ENCODE data around the gene MYO18A.

Gene MYO18A

GRCh38 chr17:29078183-29079045 is 101.8 kb downstream of the MYO18A start:
- H3K27ac ChIP-seq (ENCODE audit: low read depth, low read length): no peak overlapping the region
- H3K4me1 ChIP-seq (ENCODE audit: control insufficient read depth, insufficient read depth, low read length): no peaks in the 10 kb centered on the region
- no peaks in the 10 kb centered on the region for H3K27me3 ChIP-seq (ENCODE audit: control insufficient read depth, insufficient read depth, low read length)
- H3K36me3 ChIP-seq (ENCODE audit: control insufficient read depth, insufficient read depth, low read length): peaks cover 26% of the 10 kb centered on the region
- no peak overlapping the region for H3K9ac ChIP-seq (ENCODE audit: low read length)
- no peak overlapping the region for H3K4me3 ChIP-seq (ENCODE audit: low read length)

- Histone ChIP-seq H3K4me1 (ENCODE audit: control insufficient read depth, insufficient read depth, low read length) (no peaks in the 10 kb centered on the region), H3K27me3 (ENCODE audit: control insufficient read depth, insufficient read depth, low read length) (no peaks in the 10 kb centered on the region), H3K4me3 (ENCODE audit: low read length) (no peak overlapping the region), H3K27ac (ENCODE audit: low read depth, low read length) (no peak overlapping the region), H3K36me3 (ENCODE audit: control insufficient read depth, insufficient read depth, low read length) (peaks cover 21% of the 10 kb centered on the region), H3K9ac (ENCODE audit: low read length) (no peak overlapping the region)
Measured at GRCh38 chr17:29077320-29077719, 102.9 kb downstream of the MYO18A start.

- no peaks in the 10 kb centered on the region for H3K27me3 ChIP-seq (ENCODE audit: control insufficient read depth, insufficient read depth, low read length)
- H3K9ac ChIP-seq (ENCODE audit: low read length): no peak overlapping the region
- H3K36me3 ChIP-seq (ENCODE audit: control insufficient read depth, insufficient read depth, low read length): peaks cover 17% of the 10 kb centered on the region
- no peak overlapping the region for H3K27ac ChIP-seq (ENCODE audit: low read depth, low read length)
- H3K4me3 ChIP-seq (ENCODE audit: low read length): no peak overlapping the region
- H3K4me1 ChIP-seq (ENCODE audit: control insufficient read depth, insufficient read depth, low read length): no peaks in the 10 kb centered on the region
Measured at GRCh38 chr17:29076722-29077121, 103.5 kb downstream of the MYO18A start.

GRCh38 chr17:29076087-29076486 is 104.1 kb downstream of the MYO18A start:
- Histone ChIP-seq H3K27me3 (ENCODE audit: control insufficient read depth, insufficient read depth, low read length) (no peaks in the 10 kb centered on the region), H3K9ac (ENCODE audit: low read length) (no peak overlapping the region), H3K4me3 (ENCODE audit: low read length) (no peak overlapping the region), H3K4me1 (ENCODE audit: control insufficient read depth, insufficient read depth, low read length) (no peaks in the 10 kb centered on the region), H3K27ac (ENCODE audit: low read depth, low read length) (no peak overlapping the region), H3K36me3 (ENCODE audit: control insufficient read depth, insufficient read depth, low read length) (peaks cover 14% of the 10 kb centered on the region)

GRCh38 chr17:29074488-29074887 is 105.7 kb downstream of the MYO18A start:
- H3K27ac ChIP-seq (ENCODE audit: low read depth, low read length): no peak overlapping the region
- H3K9ac ChIP-seq (ENCODE audit: low read length): no peak overlapping the region
- no peaks in the 10 kb centered on the region for H3K4me1 ChIP-seq (ENCODE audit: control insufficient read depth, insufficient read depth, low read length)
- no peak overlapping the region for H3K4me3 ChIP-seq (ENCODE audit: low read length)
- H3K27me3 ChIP-seq (ENCODE audit: control insufficient read depth, insufficient read depth, low read length): no peaks in the 10 kb centered on the region
- H3K36me3 ChIP-seq (ENCODE audit: control insufficient read depth, insufficient read depth, low read length): peaks cover 7% of the 10 kb centered on the region

GRCh38 chr17:29073520-29073919 is 106.7 kb downstream of the MYO18A start:
- Histone ChIP-seq H3K27ac (ENCODE audit: low read depth, low read length) (no peak overlapping the region), H3K27me3 (ENCODE audit: control insufficient read depth, insufficient read depth, low read length) (no peaks in the 10 kb centered on the region), H3K4me1 (ENCODE audit: control insufficient read depth, insufficient read depth, low read length) (no peaks in the 10 kb centered on the region), H3K36me3 (ENCODE audit: control insufficient read depth, insufficient read depth, low read length) (no peaks in the 10 kb centered on the region), H3K9ac (ENCODE audit: low read length) (no peak overlapping the region), H3K4me3 (ENCODE audit: low read length) (no peak overlapping the region)

- no peaks in the 10 kb centered on the region for H3K4me1 ChIP-seq (ENCODE audit: control insufficient read depth, insufficient read depth, low read length)
- no peak overlapping the region for H3K4me3 ChIP-seq (ENCODE audit: low read length)
- H3K27ac ChIP-seq (ENCODE audit: low read depth, low read length): no peak overlapping the region
- H3K36me3 ChIP-seq (ENCODE audit: control insufficient read depth, insufficient read depth, low read length): no peaks in the 10 kb centered on the region
- no peak overlapping the region for H3K9ac ChIP-seq (ENCODE audit: low read length)
- no peaks in the 10 kb centered on the region for H3K27me3 ChIP-seq (ENCODE audit: control insufficient read depth, insufficient read depth, low read length)
Measured at GRCh38 chr17:29073045-29073444, 107.2 kb downstream of the MYO18A start.

GRCh38 chr17:29071303-29071702 is 108.9 kb downstream of the MYO18A start:
- Histone ChIP-seq H3K4me1 (ENCODE audit: control insufficient read depth, insufficient read depth, low read length) (no peaks in the 10 kb centered on the region), H3K4me3 (ENCODE audit: low read length) (no peak overlapping the region), H3K27ac (ENCODE audit: low read depth, low read length) (no peak overlapping the region), H3K36me3 (ENCODE audit: control insufficient read depth, insufficient read depth, low read length) (no peaks in the 10 kb centered on the region), H3K9ac (ENCODE audit: low read length) (no peak overlapping the region), H3K27me3 (ENCODE audit: control insufficient read depth, insufficient read depth, low read length) (no peaks in the 10 kb centered on the region)

- Histone ChIP-seq H3K4me3 (ENCODE audit: low read length) (no peak overlapping the region), H3K9ac (ENCODE audit: low read length) (no peak overlapping the region), H3K36me3 (ENCODE audit: control insufficient read depth, insufficient read depth, low read length) (no peaks in the 10 kb centered on the region), H3K4me1 (ENCODE audit: control insufficient read depth, insufficient read depth, low read length) (no peaks in the 10 kb centered on the region), H3K27ac (ENCODE audit: low read depth, low read length) (no peak overlapping the region), H3K27me3 (ENCODE audit: control insufficient read depth, insufficient read depth, low read length) (no peaks in the 10 kb centered on the region)
Measured at GRCh38 chr17:29070781-29071180, 109.4 kb downstream of the MYO18A start.

GRCh38 chr17:29070308-29070707 is 109.9 kb downstream of the MYO18A start:
- Histone ChIP-seq H3K9ac (ENCODE audit: low read length) (no peak overlapping the region), H3K4me1 (ENCODE audit: control insufficient read depth, insufficient read depth, low read length) (no peaks in the 10 kb centered on the region), H3K36me3 (ENCODE audit: control insufficient read depth, insufficient read depth, low read length) (no peaks in the 10 kb centered on the region), H3K27me3 (ENCODE audit: control insufficient read depth, insufficient read depth, low read length) (no peaks in the 10 kb centered on the region), H3K27ac (ENCODE audit: low read depth, low read length) (no peak overlapping the region), H3K4me3 (ENCODE audit: low read length) (no peak overlapping the region)

- no peaks in the 10 kb centered on the region for H3K36me3 ChIP-seq (ENCODE audit: control insufficient read depth, insufficient read depth, low read length)
- H3K27ac ChIP-seq (ENCODE audit: low read depth, low read length): no peak overlapping the region
Measured at GRCh38 chr17:29069526-29070041, 110.6 kb downstream of the MYO18A start.

GRCh38 chr17:29068818-29069217 is 111.4 kb downstream of the MYO18A start:
- no peak overlapping the region for H3K4me3 ChIP-seq (ENCODE audit: low read length)
- no peaks in the 10 kb centered on the region for H3K4me1 ChIP-seq (ENCODE audit: control insufficient read depth, insufficient read depth, low read length)
- no peaks in the 10 kb centered on the region for H3K36me3 ChIP-seq (ENCODE audit: control insufficient read depth, insufficient read depth, low read length)
- no peak overlapping the region for H3K9ac ChIP-seq (ENCODE audit: low read length)
- no peak overlapping the region for H3K27ac ChIP-seq (ENCODE audit: low read depth, low read length)
- H3K27me3 ChIP-seq (ENCODE audit: control insufficient read depth, insufficient read depth, low read length): no peaks in the 10 kb centered on the region

More at GRCh38 chr17:29069526-29070041, 110.6 kb downstream of the MYO18A start:
- no peaks in the 10 kb centered on the region for H3K27me3 ChIP-seq (ENCODE audit: control insufficient read depth, insufficient read depth, low read length)
- no peak overlapping the region for H3K9ac ChIP-seq (ENCODE audit: low read length)
- H3K4me3 ChIP-seq (ENCODE audit: low read length): no peak overlapping the region
- no peaks in the 10 kb centered on the region for H3K4me1 ChIP-seq (ENCODE audit: control insufficient read depth, insufficient read depth, low read length)

- H3K27me3 ChIP-seq (ENCODE audit: control insufficient read depth, insufficient read depth, low read length): no peaks in the 10 kb centered on the region
- H3K9ac ChIP-seq (ENCODE audit: low read length): no peak overlapping the region
- no peak overlapping the region for H3K27ac ChIP-seq (ENCODE audit: low read depth, low read length)
- H3K4me1 ChIP-seq (ENCODE audit: control insufficient read depth, insufficient read depth, low read length): no peaks in the 10 kb centered on the region
- no peak overlapping the region for H3K4me3 ChIP-seq (ENCODE audit: low read length)
- H3K36me3 ChIP-seq (ENCODE audit: control insufficient read depth, insufficient read depth, low read length): no peaks in the 10 kb centered on the region
Measured at GRCh38 chr17:29066606-29067005, 113.6 kb downstream of the MYO18A start.

Measured in rectal smooth muscle tissue (tissue), 1 donor.